IPS-15b (cell line): ENCODE measurements around the gene DPF3.

Source experiments
- H3K27me3 ChIP-seq: one replicate; pipeline ENCODE4 v1.6.1; 2013; ENCODE audit warnings: low read length; ENCODE audit not compliant: control insufficient read depth, insufficient read depth
- H3K36me3 ChIP-seq: one replicate; pipeline ENCODE4 v1.6.1; 2013; ENCODE audit warnings: low read length; ENCODE audit not compliant: control insufficient read depth, insufficient read depth
- H3K4me1 ChIP-seq: one replicate; pipeline ENCODE4 v1.6.1; 2013; ENCODE audit warnings: mild to moderate bottlenecking, low read length; ENCODE audit not compliant: control insufficient read depth, insufficient read depth
- H3K4me3 ChIP-seq: one replicate; pipeline ENCODE4 v1.5.1; 2013; ENCODE audit warnings: low read depth, low read length
- H3K9ac ChIP-seq: one replicate; pipeline ENCODE4 v1.6.1; 2013; ENCODE audit warnings: low read depth, mild to moderate bottlenecking, low read length
- H3K9me3 ChIP-seq: one replicate; pipeline ENCODE4 v1.6.1; 2013; ENCODE audit warnings: mild to moderate bottlenecking, low read length; ENCODE audit not compliant: control insufficient read depth, insufficient read depth

DPF3 gene

DNA sequence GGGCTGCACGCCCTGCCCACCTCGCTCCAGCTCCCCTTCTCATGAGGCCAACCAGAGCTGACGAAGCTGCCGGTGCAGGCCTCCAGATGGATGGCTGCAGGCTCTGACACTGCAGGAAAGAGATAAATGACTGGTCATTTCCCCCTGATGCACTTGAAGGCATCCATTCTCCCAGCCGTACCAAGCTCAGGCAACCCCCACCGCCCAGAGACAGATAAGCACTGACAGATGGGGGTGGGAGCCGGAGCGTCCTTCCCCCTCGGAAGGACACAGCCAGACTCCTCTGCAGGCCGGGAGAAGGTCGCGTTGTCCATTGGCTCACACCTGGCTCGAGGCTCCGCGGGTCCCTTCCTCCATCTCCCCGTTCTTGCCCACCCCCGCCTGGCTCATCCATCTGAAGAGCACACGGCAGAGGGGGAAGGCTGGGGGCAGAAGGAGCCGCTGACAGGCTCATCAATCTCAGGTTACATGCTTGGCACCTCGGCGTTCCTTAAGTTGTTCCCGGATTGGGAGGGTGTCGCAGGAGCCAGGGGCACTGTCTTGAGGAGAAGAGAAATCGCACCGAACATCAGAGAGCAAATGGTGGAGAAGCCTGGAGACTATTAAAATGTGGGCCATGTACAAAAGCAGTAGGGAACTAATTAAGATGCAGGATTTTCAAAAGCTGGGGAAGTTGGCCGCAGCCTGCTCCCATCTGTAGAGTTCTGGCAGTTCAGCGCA lies 151.6 kb downstream of the DPF3 start:
- Histone ChIP-seq H3K27me3 (no peaks in the 10 kb centered on the region), H3K4me1 (peaks cover 4% of the 10 kb centered on the region), H3K9me3 (no peaks in the 10 kb centered on the region), H3K36me3 (no peaks in the 10 kb centered on the region), H3K4me3 (no peak overlapping the region), H3K9ac (no peak overlapping the region)

DNA sequence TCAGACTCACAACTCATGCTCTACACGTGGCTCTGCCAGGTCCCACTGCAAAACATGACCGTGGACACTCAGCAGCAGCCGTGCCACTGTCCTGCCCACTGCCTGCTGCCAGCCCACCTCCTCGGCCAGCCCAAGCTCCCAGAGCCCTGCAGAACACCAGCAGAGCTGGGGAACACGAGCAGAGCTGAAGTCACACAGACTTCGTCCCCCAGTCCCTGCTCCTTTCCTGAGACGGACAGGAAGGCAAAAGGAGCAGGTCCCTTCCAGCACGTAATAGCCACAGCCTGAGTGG lies 152.1 kb downstream of the DPF3 start:
- H3K36me3 ChIP-seq: no peaks in the 10 kb centered on the region
- H3K4me1 ChIP-seq: peaks cover 4% of the 10 kb centered on the region
- H3K27me3 ChIP-seq: no peaks in the 10 kb centered on the region
- H3K9ac ChIP-seq: no peak overlapping the region
- no peak overlapping the region for H3K4me3 ChIP-seq
- no peaks in the 10 kb centered on the region for H3K9me3 ChIP-seq

DNA sequence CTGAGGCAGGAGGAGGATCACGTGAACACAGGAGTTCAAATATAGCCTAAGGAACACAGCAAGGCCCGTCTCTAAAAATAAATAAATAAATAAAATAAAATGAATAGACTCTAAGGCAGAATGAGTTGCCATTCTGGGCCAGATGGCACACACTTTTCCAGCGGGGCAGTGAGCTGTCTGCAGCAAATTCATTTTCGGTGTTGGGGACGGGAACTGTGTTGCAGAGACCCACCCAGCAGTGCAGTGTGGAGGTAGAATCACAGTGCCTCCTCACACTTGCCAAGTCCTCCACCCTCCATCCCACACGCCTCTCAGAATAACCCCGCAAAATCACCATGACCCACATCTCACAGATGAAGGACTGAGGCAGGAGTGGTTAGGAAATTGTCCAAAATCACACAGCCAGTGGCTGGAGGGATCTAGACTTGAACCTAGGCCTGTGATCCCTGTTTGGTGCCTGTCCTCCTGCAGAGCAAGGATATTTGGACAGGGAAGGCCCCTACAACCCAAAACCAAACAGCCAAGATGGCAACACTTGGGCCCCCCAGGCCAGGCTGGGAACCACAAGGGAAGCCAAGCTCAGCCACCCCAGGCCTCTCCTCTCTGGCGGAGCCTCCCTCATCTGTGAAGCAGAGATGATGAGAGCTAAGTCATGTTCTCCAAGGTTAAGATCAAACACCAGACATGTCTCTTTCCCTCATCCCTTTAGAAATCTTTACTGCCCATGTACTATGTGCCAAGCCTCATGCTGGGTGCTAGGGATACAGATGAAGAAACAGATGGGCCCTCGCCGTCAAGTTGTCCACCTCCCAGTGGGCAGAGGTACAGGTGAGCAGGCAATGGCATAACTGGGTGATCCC lies 152.7 kb downstream of the DPF3 start:
- Histone ChIP-seq H3K4me1 (peaks cover 4% of the 10 kb centered on the region), H3K9ac (no peak overlapping the region), H3K27me3 (no peaks in the 10 kb centered on the region), H3K36me3 (no peaks in the 10 kb centered on the region), H3K9me3 (no peaks in the 10 kb centered on the region), H3K4me3 (no peak overlapping the region)

DNA sequence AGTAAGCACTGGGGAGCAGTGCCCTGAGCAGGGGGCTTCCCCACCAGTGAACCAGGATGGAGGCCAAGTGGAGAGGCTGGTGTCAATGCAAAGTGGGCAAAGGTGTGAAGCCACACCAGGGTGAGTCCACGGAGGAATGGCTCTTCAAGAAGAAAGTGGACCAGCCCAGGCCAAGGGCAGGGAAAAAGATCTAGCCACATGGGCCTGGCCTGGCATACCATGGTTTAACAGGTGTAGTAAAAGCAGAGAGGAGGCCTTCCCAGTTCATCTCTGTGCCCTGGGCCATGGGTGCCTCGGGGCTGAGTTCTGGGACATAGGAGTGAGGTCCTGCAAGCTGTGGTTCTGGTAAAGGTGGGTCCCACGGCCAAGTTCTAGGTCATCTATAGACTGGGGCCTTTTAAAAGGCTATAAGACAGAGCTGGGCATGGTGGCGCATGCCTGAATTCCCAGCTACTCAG lies 153.4 kb downstream of the DPF3 start:
- H3K36me3 ChIP-seq: no peaks in the 10 kb centered on the region
- H3K4me1 ChIP-seq: peaks cover 4% of the 10 kb centered on the region
- H3K9ac ChIP-seq: no peak overlapping the region
- no peak overlapping the region for H3K4me3 ChIP-seq
- no peaks in the 10 kb centered on the region for H3K27me3 ChIP-seq
- no peaks in the 10 kb centered on the region for H3K9me3 ChIP-seq

DNA sequence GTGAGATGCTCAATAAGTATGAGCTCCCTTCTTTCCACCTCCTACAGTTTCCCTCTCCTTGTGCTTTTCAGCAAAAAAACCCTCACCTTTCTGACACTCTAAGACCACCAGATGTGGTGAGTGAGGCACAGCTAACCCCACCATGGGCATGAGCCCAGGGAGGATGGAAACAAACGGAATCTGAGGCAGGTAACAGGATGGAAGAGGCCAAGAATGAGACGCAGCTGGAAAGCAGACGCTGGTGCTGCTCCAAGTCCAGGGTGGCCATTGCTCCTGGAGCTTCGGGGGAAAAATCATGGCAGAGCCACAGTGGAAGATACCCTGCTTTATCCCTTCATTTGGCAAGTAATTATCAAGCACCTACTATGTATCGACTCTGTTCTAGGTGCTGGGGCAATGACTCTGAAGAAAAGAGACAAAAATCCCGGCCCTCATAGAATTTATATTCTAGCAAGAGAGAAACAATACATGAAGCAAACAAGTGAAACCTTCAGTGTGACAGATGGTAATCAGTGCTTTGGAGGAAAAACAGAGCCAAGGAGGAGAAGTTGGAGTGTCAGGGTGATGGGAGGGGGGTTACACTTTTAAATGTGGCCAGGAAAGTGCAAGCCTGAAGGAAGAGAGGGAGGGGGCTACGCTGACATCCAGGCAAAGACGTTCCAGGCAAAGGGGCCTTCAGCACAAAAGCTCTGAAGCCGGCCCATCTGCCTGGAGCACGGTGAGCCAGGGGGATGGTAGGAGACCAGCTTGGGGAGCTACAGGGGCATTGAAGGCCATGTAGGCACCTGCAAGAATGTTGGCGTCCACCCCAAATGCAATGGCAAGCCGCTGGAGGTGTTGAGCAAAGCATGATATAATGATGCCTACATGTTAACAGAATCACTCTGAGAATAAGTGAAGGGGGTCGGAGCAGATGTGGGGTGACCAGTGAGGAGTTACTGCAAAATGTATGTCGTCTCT lies 154.2 kb downstream of the DPF3 start:
- no peaks in the 10 kb centered on the region for H3K27me3 ChIP-seq
- no peaks in the 10 kb centered on the region for H3K36me3 ChIP-seq
- H3K4me1 ChIP-seq: peaks cover 4% of the 10 kb centered on the region
- H3K9me3 ChIP-seq: no peaks in the 10 kb centered on the region
- no peak overlapping the region for H3K4me3 ChIP-seq
- no peak overlapping the region for H3K9ac ChIP-seq

DNA sequence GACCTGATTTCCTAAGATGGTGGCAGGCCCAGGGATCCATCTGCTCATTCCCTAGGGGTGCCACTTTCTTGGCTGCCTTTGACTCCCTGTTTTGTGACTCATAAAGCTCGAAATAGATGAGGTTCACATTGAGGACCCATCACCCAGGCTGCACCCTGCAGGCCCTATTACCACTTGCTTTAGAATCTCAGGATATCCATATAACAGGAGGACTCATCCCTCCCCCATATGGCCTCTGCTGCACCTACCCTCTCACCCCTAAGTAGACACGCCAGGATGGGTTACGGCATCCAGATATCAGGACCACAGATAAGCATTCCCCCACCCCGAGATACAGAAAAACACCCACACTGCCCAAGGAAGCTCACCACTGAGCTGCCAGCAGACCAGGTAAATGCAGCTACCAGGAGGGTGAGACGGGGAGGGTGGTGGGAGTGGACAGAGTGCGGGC lies 155.7 kb downstream of the DPF3 start:
- no peaks in the 10 kb centered on the region for H3K36me3 ChIP-seq
- H3K9ac ChIP-seq: no peak overlapping the region
- H3K9me3 ChIP-seq: no peaks in the 10 kb centered on the region
- no peaks in the 10 kb centered on the region for H3K27me3 ChIP-seq
- H3K4me3 ChIP-seq: no peak overlapping the region
- H3K4me1 ChIP-seq: peaks cover 4% of the 10 kb centered on the region

DNA sequence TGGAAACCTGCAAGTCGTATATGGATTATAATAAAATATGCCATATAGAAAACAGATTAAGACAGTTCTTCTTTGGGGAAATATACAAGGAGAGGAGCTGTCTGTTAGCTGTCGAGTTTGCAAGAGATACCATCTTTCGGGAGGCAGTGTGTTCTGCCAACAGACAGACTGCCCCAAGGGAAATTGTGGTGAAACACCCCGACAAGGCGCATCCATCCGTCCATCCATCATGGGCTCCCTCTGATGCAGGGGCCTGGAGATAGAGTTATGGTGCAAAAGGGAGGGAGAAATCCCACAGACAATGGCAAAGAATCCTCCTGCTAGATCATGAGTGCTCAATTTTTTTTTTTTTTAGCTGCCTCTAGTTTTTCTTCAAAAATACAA lies 156.3 kb downstream of the DPF3 start:
- no peak overlapping the region for H3K4me3 ChIP-seq
- H3K9me3 ChIP-seq: no peaks in the 10 kb centered on the region
- H3K9ac ChIP-seq: no peak overlapping the region
- H3K36me3 ChIP-seq: no peaks in the 10 kb centered on the region
- H3K4me1 ChIP-seq: peaks cover 1% of the 10 kb centered on the region
- H3K27me3 ChIP-seq: no peaks in the 10 kb centered on the region

DNA sequence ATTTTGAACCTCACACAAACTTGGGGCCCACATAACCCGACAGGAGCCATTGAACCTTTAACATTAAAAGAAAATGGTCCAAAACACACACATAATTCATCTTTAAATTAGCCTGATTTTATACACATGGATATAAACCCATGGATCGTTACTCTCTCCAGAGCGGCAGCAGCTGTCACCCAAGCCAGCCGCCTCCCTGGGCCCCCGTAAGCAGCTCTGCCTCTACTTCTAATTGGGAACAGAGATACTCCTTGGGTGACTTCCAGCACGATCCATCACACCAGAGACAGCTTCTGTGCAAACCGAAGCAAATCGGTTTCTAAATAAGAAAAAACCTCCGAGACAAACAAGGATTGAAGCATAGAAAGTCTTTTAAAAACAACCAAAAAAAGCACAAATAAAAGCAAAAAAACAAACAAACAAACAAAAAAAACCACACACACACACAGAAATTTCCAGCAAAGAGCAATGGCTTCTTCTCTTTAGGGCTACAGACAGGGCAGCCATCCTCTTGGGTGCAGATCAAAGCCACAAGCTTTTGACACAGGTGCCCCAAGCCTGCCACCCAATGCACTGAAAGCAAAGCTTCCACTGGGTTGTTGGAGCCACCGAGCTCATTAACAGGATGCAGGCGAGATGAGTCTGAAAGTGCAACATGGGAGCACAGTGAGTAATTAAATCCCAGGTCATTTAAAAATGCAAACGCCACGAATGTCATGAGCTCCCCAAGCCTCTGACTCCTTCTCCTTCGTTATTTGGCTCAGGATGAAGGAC lies 156.9 kb downstream of the DPF3 start:
- no peaks in the 10 kb centered on the region for H3K36me3 ChIP-seq
- no peaks in the 10 kb centered on the region for H3K4me1 ChIP-seq
- H3K4me3 ChIP-seq: no peak overlapping the region
- no peak overlapping the region for H3K9ac ChIP-seq
- no peaks in the 10 kb centered on the region for H3K27me3 ChIP-seq
- no peaks in the 10 kb centered on the region for H3K9me3 ChIP-seq

DNA sequence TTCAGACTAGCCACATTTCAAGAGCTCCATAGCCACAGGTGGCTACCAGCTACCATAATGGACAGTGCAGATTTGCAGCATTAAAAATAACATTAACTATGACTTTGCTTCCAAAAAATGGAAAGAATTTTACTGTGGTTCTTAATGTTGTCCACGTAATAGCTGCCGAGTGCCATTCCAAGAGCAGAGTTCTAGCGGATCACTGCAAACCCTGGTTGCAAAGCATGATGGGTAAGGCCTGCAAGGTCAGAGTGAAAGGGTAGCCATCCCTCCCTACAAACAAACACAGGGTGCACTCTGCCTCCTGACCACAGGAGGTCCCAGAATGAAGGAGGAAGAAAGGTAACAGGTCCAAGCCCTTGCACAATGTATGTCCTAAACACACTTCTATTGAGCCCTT lies 157.6 kb downstream of the DPF3 start:
- Histone ChIP-seq H3K4me1 (no peaks in the 10 kb centered on the region), H3K36me3 (no peaks in the 10 kb centered on the region), H3K9ac (no peak overlapping the region), H3K4me3 (no peak overlapping the region), H3K9me3 (no peaks in the 10 kb centered on the region), H3K27me3 (no peaks in the 10 kb centered on the region)

DNA sequence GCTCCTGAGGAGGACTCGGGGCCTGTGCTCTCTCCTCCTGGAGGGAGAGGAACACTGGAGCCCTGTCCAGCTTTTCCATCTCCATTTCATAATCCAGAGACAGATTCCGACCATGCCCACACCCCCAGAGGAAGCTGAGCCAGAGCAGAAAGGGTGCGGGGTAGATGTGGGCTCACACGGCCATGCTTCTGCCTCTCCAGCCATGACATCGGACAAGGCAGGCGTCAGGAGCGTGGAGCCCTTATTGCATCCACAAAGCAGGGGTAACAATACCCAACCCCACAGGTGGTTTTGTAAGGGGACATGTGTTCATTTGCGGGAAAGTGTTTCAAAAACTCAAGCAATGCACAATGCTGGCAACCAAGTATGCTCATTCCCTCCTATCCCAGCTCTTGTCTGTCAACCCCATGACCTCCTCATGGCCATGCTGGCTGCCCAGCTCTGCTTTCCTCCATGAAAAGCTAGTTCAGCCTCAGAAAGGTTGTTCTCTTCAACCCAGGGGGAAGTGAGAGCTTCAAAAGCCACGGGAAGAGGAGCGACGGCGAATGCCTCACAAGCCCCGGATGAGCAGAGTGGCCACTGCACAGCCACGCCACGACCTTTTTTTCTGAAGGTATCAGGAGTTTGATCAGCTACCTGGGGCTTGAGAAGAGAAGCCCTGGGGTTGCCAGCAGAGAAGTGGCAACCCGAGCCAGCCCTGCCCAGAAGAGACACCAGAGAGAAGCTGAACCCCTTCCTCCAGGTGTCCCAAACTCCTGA lies 161.7 kb downstream of the DPF3 start:
- no peaks in the 10 kb centered on the region for H3K9me3 ChIP-seq
- no peaks in the 10 kb centered on the region for H3K36me3 ChIP-seq
- no peak overlapping the region for H3K9ac ChIP-seq
- H3K4me1 ChIP-seq: no peaks in the 10 kb centered on the region
- no peak overlapping the region for H3K4me3 ChIP-seq
- H3K27me3 ChIP-seq: no peaks in the 10 kb centered on the region
